Heart right ventricle (tissue), 16 donors: ENCODE results near the gene CDHR1. TPM values are rescaled to one million over a fixed set of nuclear protein-coding genes. Genes with fewer than 3 reads are reported as not detected.

Source experiments
- ATAC-seq, 8 donors: fragments of 200-7000 bp; cut with Tn5 transposase; one replicate each; pipeline ENCODE4 v1.9.1; 2020; ENCODE audit warnings: mild to moderate bottlenecking in 8 of 8, moderate library complexity in 8 of 8, moderate number of reproducible peaks in 1 of 8
- DNase-seq, 2 donors: peaks; one replicate each; pipeline ENCODE4 v3.0.0-alpha.2; 2020
- H3K27ac ChIP-seq, 10 donors: fragments of 200-600 bp; sonication (generic) in 2 of 10; one replicate each; pipeline versions ENCODE4 v1.5.0 to v1.8.0; 2020 to 2022; ENCODE audit warnings: mild to moderate bottlenecking in 3 of 10
- H3K27me3 ChIP-seq, 7 donors: fragments of 200-600 bp; one replicate each; pipeline ENCODE4 v1.8.0; 2021 to 2022; ENCODE audit warnings: mild to moderate bottlenecking in 2 of 7
- H3K36me3 ChIP-seq, 9 donors: fragments of 200-600 bp; sonication (generic) in 1 of 9; one replicate each; pipeline versions ENCODE4 v1.5.0 to v1.8.0; 2020 to 2022; ENCODE audit warnings: mild to moderate bottlenecking in 2 of 9
- H3K4me1 ChIP-seq, 9 donors: fragments of 200-600 bp; sonication (generic) in 1 of 9; one replicate each; pipeline versions ENCODE4 v1.5.0 to v1.8.0; 2020 to 2022; ENCODE audit warnings: mild to moderate bottlenecking in 4 of 9
- H3K4me3 ChIP-seq, 10 donors: fragments of 200-600 bp; sonication (generic) in 2 of 10; one replicate each; pipeline versions ENCODE4 v1.5.0 to v1.8.0; 2020 to 2022; ENCODE audit warnings: mild to moderate bottlenecking in 7 of 10, moderate library complexity in 2 of 10
- H3K9me3 ChIP-seq, 11 donors: fragments of 200-600 bp in 10 of 11; sonication (generic) in 2 of 11; one replicate each; pipeline versions ENCODE4 v1.5.0 to v1.8.0; 2013 to 2022; ENCODE audit warnings: mild to moderate bottlenecking in 2 of 11, control low read depth in 1 of 11, moderate library complexity in 1 of 11
- WGBS, 2 donors: extraction: QIAGEN DNeasy Blood & Tissue Kit; methylation state at CpG; one replicate each; pipeline ENCODE4 v1.1.7; 2013; ENCODE audit warnings: inconsistent platforms in 1 of 2; 5-methylcytosine and 5-hydroxymethylcytosine counted together
- intact Hi-C, 10 donors: fragments of 100-400 bp; cut with DNase I; formaldehyde crosslinking; loops; one replicate each; pipeline versions ENCODE4 v1.11.1 to v1.14.2; 2022
- polyA plus RNA-seq, 2 donors: library from polyadenylated mRNA; stranded (reverse); fragments of 200-250 nt; gene quantifications; one replicate each; pipeline ENCODE4 v1.2.3, GENCODE V29; 2013
- total RNA-seq, 10 donors: library from RNA; stranded (reverse); fragmentation: NEBNext Ultra II Directional in 3 of 10; extraction: Animal tissue kit (Norgen Biotek cat#: 25700) in 3 of 10; gene quantifications; one replicate each; pipeline versions ENCODE4 v1.2.1 to v1.2.4, GENCODE V29; 2021 to 2023
- TF ChIP-seq, protein P1 (sequence below), 9 donors: fragments of 200-600 bp; sonication (generic) in 2 of 9; IDR thresholded peaks; one replicate each; pipeline versions ENCODE4 v1.5.0 to v1.8.0; 2021 to 2022; ENCODE audit warnings: antibody characterized with exemption in 9 of 9, mild to moderate bottlenecking in 5 of 9, moderate library complexity in 1 of 9
- donor health status: Arrhythmogenic right ventricular cardiomyopathy.
- donor health status: ischemic (EF 13 %, LVEDD 7.1; RV severe dilation, severe dysfunction).
- donor health status: healthy with polysubstance abuse.
- donor health status: DM: no; HTN: yes; CAD: no.
- donor health status: DM: no; HTN: no; CAD: no.
- donor health status: ischemic (EF 25% LVEDD 6.9; RV normal size, moderate dysfunction).
- donor health status: ischemic (EF 25% LVEDD 5.7; RV mildly dilated, moderate dysfunction).
- donor health status: healthy.
- donor health status: DM: yes; HTN: yes; CAD: no.
- donor health status: Ischemic cardiomyopathy.
- donor health status: ischemic (EF 35%, LVEDD 5.7; RV mildly dilated, moderate dysfunction).
- donor health status: nonischemic (EF 11% LVEDD 7.7; RV severe dilation, severe dysfunction).
- donor health status: DM: yes; HTN: yes; CAD: no.
- donor health status: PGD.
- donor health status: ischemic (EF 29% LVEDD 5.4; RV normal size, mild dysfunction).
- donor health status: nonischemic (EF 23%, LVEDD 6.1; RV moderate dilation, normal function).

Gene CDHR1
- total and polyA plus RNA-seq, 12 donors = 0.12 to 1.3 (median 0.39) TPM

DNA sequence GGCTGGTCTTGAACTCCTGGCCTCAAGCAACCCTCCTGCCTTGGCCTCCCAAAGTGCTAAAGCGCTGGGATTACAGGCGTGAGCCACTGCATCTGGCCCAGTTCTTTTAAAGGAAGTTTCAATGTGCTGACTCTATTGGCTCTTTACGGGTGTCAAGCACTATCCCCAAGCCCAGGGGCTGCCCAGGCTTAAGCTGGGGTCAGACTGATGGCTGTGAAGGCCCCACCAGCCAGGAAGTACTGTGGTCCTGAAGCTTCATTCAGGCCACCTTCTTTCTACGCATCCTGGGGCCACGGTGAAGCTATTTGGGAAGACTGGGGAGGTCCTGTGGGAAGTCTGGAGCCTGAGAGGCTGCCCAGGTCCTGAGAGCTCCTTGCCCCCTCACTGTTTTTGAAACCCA is 12.7 kb upstream of the CDHR1 start:
- H3K36me3 ChIP-seq = no peaks in the 10 kb centered on the region
- intact Hi-C loops = no loop called here
- TF ChIP-seq, protein P1, sequence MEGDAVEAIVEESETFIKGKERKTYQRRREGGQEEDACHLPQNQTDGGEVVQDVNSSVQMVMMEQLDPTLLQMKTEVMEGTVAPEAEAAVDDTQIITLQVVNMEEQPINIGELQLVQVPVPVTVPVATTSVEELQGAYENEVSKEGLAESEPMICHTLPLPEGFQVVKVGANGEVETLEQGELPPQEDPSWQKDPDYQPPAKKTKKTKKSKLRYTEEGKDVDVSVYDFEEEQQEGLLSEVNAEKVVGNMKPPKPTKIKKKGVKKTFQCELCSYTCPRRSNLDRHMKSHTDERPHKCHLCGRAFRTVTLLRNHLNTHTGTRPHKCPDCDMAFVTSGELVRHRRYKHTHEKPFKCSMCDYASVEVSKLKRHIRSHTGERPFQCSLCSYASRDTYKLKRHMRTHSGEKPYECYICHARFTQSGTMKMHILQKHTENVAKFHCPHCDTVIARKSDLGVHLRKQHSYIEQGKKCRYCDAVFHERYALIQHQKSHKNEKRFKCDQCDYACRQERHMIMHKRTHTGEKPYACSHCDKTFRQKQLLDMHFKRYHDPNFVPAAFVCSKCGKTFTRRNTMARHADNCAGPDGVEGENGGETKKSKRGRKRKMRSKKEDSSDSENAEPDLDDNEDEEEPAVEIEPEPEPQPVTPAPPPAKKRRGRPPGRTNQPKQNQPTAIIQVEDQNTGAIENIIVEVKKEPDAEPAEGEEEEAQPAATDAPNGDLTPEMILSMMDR (IDR thresholded peaks at IDR 0.05) = no peak
- peaks cover 0 to 7% (median 0%) of the 10 kb centered on the region in 9 donors for H3K4me1 ChIP-seq
- H3K27ac ChIP-seq = no peak overlapping the region
- no peak overlapping the region for H3K4me3 ChIP-seq
- peaks cover 0 to 38% (median 3%) of the 10 kb centered on the region in 7 donors for H3K27me3 ChIP-seq
- DNase-seq (no peak), ATAC-seq (no peak)
- WGBS, 2 donors = 80 to 84% methylated on average over 5 of the region's 5 CpGs
- no peaks in the 10 kb centered on the region for H3K9me3 ChIP-seq

DNA sequence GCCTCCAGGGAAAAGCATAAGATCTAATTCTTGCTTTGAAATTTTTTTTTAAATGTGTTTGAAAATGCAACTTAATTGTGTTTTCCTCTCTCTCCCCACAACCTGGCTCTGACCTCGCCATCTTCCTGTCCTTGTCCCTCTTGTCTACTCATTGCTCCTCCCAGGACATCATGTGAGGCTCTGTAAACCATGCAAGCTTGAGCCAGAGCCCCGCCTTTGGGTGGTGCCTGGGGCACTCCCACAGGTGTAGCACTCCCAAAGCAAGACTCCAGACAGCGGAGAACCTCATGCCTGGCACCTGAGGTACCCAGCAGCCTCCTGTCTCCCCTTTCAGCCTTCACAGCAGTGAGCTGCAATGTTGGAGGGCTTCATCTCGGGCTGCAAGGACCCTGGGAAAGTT is 9.8 kb upstream of the CDHR1 start:
- DNase-seq = no peak
- peaks cover 0 to 42% (median 3%) of the 10 kb centered on the region in 7 donors for H3K27me3 ChIP-seq
- H3K36me3 ChIP-seq = no peaks in the 10 kb centered on the region
- no peak for ATAC-seq
- no peaks in the 10 kb centered on the region for H3K4me1 ChIP-seq
- H3K4me3 ChIP-seq = no peak overlapping the region
- WGBS, 2 donors = 64 to 70% methylated on average over 4 of the region's 4 CpGs
- H3K9me3 ChIP-seq = no peaks in the 10 kb centered on the region
- H3K27ac ChIP-seq = no peak overlapping the region
- TF ChIP-seq, protein P1 (IDR thresholded peaks at IDR 0.05) = no peak
- intact Hi-C loops = no loop called here

DNA sequence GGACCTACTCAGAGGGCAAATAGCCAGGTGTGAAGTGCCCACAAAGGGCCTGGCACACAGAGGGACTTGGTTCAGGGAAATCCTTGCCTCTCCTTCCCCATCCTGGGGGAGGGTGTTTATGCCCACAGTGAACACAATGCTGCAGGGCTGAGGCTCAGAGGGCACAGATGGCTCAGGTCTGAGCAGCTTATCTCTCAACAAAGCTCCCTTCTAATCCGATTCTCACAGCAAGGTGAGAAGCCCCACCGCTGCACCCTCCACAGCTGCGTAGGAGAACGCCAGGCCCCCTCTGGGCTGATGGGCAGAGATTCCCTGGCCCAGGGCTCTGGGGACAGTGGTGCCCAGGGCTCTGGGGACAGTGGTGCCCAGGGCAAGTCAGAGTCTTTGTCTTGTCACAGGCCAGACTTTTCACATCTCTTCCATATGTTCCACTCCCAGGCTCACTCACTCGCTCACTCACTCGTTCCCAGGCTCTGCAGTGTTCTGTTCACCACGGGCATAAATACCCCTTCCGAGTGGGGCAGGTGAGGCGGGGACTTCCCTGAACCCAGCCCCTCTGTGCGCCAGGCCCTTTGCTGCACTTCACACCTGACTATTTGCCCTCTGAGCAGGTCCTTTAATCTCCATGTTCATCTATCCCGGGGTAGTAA is 8.7 kb upstream of the CDHR1 start:
- Histone ChIP-seq H3K27me3 (peaks cover 0 to 45% (median 6%) of the 10 kb centered on the region in 7 donors), H3K27ac (no peak overlapping the region), H3K9me3 (no peaks in the 10 kb centered on the region), H3K36me3 (no peaks in the 10 kb centered on the region), H3K4me3 (no peak overlapping the region), H3K4me1 (no peaks in the 10 kb centered on the region)
- ATAC-seq = no peak
- DNase-seq = no peak
- WGBS, 2 donors = 50 to 60% methylated on average over 11 of the region's 11 CpGs
- intact Hi-C loops = no loop called here
- TF ChIP-seq, protein P1 (IDR thresholded peaks at IDR 0.05) = no peak

DNA sequence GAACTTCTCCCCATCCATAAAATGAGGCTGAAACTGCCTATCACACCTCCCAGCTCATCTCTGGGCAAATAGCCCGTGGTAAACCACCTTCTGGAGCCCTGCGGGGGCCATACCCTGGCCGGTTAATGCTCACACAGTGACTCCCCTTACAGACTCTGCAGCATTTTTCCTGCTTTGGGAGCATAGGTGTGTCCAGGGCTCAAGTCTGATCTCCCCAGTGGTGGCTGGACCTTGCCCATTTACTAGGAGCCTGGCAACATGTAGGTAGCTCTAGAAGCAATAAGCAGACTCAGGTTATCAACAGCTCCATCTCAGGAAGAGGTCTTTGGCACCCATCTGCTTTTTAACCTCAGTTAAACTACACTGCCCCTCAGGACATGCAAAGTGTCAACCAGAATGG is 5.5 kb upstream of the CDHR1 start:
- H3K27ac ChIP-seq = no peak overlapping the region
- ATAC-seq (no peak), DNase-seq (no peak)
- intact Hi-C loops = no loop called here
- H3K4me3 ChIP-seq = no peak overlapping the region
- no peaks in the 10 kb centered on the region for H3K36me3 ChIP-seq
- WGBS, 2 donors = 69 to 77% methylated on average over 3 of the region's 3 CpGs
- no peaks in the 10 kb centered on the region for H3K9me3 ChIP-seq
- peaks cover 0 to 2% (median 0%) of the 10 kb centered on the region in 9 donors for H3K4me1 ChIP-seq
- H3K27me3 ChIP-seq = peaks cover 0 to 55% (median 19%) of the 10 kb centered on the region in 7 donors
- TF ChIP-seq, protein P1 (IDR thresholded peaks at IDR 0.05) = no peak
